MCF 10A (cell line): ENCODE data around the gene MPL. TPM values are rescaled to one million over a fixed set of nuclear protein-coding genes. Genes with fewer than 3 reads are reported as not detected.

Source experiments
- BruUV-seq: library from RNA; stranded (reverse); fragments of 400-500 nt; replicated peaks from 2 replicates; lab custom pipeline; 2021; lab: Mats Ljungman, UMichigan
- CTCF ChIA-PET: fragments of 300-600 bp; sonication (Branson Sonifier 250); formaldehyde crosslinking; extraction: SDS; loops from one replicate; lab custom pipeline; 2021; ENCODE audit warnings: antibody characterized with exemption, inconsistent platforms; lab: Yijun Ruan, JAX
- POLR2A ChIA-PET: fragments of 300-600, 350-650 bp; sonication (Branson Sonifier 250); formaldehyde crosslinking; extraction: SDS; loops from one replicate; lab custom pipeline; 2020; ENCODE audit warnings: antibody characterized with exemption, inconsistent platforms; lab: Yijun Ruan, JAX
- DNase-seq: peaks from one replicate; pipeline ENCODE4 v3.0.0-alpha.2; 2018; ENCODE audit not compliant: unreplicated experiment
- H3K27ac Mint-ChIP-seq: one replicate; pipeline ENCODE4 v1.8.0; 2022; ENCODE audit warnings: mild to moderate bottlenecking, low read depth, mixed read lengths; ENCODE audit not compliant: unreplicated experiment
- H3K27me3 Mint-ChIP-seq: one replicate; pipeline ENCODE4 v1.8.0; 2022; ENCODE audit warnings: mixed read lengths; ENCODE audit not compliant: insufficient read depth, unreplicated experiment
- H3K36me3 Mint-ChIP-seq: one replicate; pipeline ENCODE4 v1.8.0; 2022; ENCODE audit warnings: mild to moderate bottlenecking, moderate library complexity, mixed read lengths; ENCODE audit not compliant: insufficient read depth, unreplicated experiment
- H3K4me1 Mint-ChIP-seq: one replicate; pipeline ENCODE4 v1.8.0; 2022; ENCODE audit warnings: mixed read lengths; ENCODE audit not compliant: insufficient read depth, unreplicated experiment
- H3K4me3 Mint-ChIP-seq: one replicate; pipeline ENCODE4 v1.8.0; 2022; ENCODE audit warnings: mild to moderate bottlenecking, moderate library complexity, mixed read lengths; ENCODE audit not compliant: unreplicated experiment
- H3K9me3 Mint-ChIP-seq: one replicate; pipeline ENCODE4 v1.8.0; 2022; ENCODE audit warnings: mixed read lengths; ENCODE audit not compliant: unreplicated experiment
- intact Hi-C: fragments of 100-400 bp; cut with micrococcal nuclease; formaldehyde crosslinking; loops from 2 replicates; pipeline ENCODE4 v1.14.1; 2022
- microRNA-seq: library from miRNA; unstranded; fragments of <30 nt; microRNA quantifications from one replicate; pipeline ENCODE4 v1.2.0, GENCODE V29; 2022
- total RNA-seq: library from RNA; stranded (reverse); gene quantifications from 2 replicates; pipeline ENCODE4 v1.2.3, GENCODE V29; 2022
- TF ChIP-seq, protein P1 (sequence below): fragments of 200-600 bp; IDR thresholded peaks from one replicate; pipeline ENCODE4 v1.8.0; 2022; ENCODE audit warnings: antibody characterized with exemption, mild to moderate bottlenecking; ENCODE audit not compliant: unreplicated experiment

The MPL gene
- total RNA-seq, 1 experiment from 2014 or later = not detected

DNA sequence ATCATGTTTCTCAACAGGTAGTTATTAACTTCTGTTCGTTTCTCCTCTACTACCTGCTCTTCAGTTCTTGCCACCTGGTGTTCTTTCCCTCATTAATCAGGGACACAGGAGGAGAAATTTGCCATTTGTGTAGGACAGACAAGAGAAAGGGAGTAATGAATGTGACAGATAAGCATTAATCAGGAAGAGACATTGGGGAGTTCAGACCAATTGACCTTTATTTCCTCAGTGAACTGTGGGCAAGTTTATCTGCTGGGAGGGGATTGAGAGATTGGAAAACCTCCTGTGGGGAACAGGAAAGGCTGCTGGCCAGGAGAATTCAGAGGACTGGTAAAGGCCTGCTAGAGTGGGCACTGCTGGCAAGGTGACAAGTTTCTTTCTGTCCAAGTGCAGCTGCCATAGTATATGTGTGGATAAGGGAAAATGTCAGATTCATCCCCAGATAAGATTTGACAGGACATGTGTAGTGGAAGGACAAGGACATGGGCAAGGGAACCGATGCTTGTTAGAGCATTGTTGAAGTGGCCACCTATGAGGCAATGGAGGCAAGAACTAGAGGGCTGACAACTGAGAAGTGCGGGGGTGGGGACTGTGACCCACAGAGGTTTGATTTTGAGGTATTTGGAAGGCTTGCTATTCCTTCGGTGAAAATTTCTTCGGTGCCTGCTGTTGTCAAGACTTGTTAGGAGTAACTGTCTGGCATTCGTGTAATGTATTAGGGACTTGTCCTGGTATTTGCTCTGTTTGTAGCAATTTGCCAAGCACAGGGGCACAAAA lies 64.7 kb downstream of the MPL start:
- BruUV-seq = no TSS peak
- Mint-ChIP-seq H3K4me3 (no peak overlapping the region), H3K27me3 (no peaks in the 10 kb centered on the region), H3K9me3 (no peaks in the 10 kb centered on the region), H3K27ac (no peak overlapping the region), H3K4me1 (peaks cover 12% of the 10 kb centered on the region), H3K36me3 (peaks cover 49% of the 10 kb centered on the region)
- DNase-seq = no peak
- intact Hi-C loops = no loop called here
- ChIA-PET CTCF (no interaction called here), POLR2A (interaction anchor here (1.3 kb wide), 1 partner anchor 12 kb away, joined by 4 read pairs; no protein-coding TSS in a partner anchor)
- TF ChIP-seq, protein P1, sequence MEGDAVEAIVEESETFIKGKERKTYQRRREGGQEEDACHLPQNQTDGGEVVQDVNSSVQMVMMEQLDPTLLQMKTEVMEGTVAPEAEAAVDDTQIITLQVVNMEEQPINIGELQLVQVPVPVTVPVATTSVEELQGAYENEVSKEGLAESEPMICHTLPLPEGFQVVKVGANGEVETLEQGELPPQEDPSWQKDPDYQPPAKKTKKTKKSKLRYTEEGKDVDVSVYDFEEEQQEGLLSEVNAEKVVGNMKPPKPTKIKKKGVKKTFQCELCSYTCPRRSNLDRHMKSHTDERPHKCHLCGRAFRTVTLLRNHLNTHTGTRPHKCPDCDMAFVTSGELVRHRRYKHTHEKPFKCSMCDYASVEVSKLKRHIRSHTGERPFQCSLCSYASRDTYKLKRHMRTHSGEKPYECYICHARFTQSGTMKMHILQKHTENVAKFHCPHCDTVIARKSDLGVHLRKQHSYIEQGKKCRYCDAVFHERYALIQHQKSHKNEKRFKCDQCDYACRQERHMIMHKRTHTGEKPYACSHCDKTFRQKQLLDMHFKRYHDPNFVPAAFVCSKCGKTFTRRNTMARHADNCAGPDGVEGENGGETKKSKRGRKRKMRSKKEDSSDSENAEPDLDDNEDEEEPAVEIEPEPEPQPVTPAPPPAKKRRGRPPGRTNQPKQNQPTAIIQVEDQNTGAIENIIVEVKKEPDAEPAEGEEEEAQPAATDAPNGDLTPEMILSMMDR = no peak

Small RNA genes within 50 kb of the gene (microRNA-seq; reads per million reads assigned to microRNA genes)
- gene MIR6734 = 5.4 reads per million, percentile 38 among the genes with 10 or more reads in this experiment

Other genes starting within 250 kb of the MPL start
- gene EBNA1BP2, start 165.5 kb upstream of the MPL start, total RNA-seq = 159 and 171 TPM in 2 replicates
- gene CFAP57, start 165.5 kb upstream of the MPL start, total RNA-seq = 0.17 and 0.44 TPM in 2 replicates
- 3.1 and 3.8 TPM in 2 replicates for gene TMEM125, start 67.8 kb upstream of the MPL start, total RNA-seq
- 0.91 and 1.6 TPM in 2 replicates for gene C1orf210, start 52.2 kb upstream of the MPL start, total RNA-seq
- gene TIE1, start 36.8 kb upstream of the MPL start, total RNA-seq = not detected in 2 replicates
- gene CDC20, start 21.2 kb downstream of the MPL start, total RNA-seq = 123 and 204 TPM in 2 replicates
- gene ELOVL1, start 30.2 kb downstream of the MPL start, total RNA-seq = 86.0 and 99.9 TPM in 2 replicates
- 52.0 and 61.6 TPM in 2 replicates for gene MED8, start 52.0 kb downstream of the MPL start, total RNA-seq
- 65.3 and 67.4 TPM in 2 replicates for gene SZT2, start 52.1 kb downstream of the MPL start, total RNA-seq
- 14.5 and 23.0 TPM in 2 replicates for gene HYI, start 116.1 kb downstream of the MPL start, total RNA-seq
- gene PTPRF, start 193.1 kb downstream of the MPL start, total RNA-seq = 67.2 and 87.1 TPM in 2 replicates